Gastrocnemius medialis (tissue), 4 donors: ENCODE measurements around the gene NR1D1.

Experiments
- POLR2A ChIP-seq, 2 donors: fragments of 450-650 bp; IDR thresholded peaks; one replicate each; pipeline ENCODE4 v1.6.1; 2017; ENCODE audit warnings: antibody characterized with exemption in 2 of 2, mild to moderate bottlenecking in 2 of 2, moderate library complexity in 2 of 2
- TF ChIP-seq, protein P1 (sequence below), 5 experiments: fragments of 450-650 bp in 3 of 5; fragments of 200-600 bp in 2 of 5; sonication (generic) in 2 of 5; IDR thresholded peaks in 4 of 5; conservative IDR thresholded peaks in 1 of 5; 1 replicate in 4 of 5; 2 replicates in 1 of 5; pipeline ENCODE4 v1.5.1; 2016 to 2019; ENCODE audit warnings: antibody characterized with exemption in 5 of 5, mild to moderate bottlenecking in 3 of 5, moderate library complexity in 3 of 5

DNA sequence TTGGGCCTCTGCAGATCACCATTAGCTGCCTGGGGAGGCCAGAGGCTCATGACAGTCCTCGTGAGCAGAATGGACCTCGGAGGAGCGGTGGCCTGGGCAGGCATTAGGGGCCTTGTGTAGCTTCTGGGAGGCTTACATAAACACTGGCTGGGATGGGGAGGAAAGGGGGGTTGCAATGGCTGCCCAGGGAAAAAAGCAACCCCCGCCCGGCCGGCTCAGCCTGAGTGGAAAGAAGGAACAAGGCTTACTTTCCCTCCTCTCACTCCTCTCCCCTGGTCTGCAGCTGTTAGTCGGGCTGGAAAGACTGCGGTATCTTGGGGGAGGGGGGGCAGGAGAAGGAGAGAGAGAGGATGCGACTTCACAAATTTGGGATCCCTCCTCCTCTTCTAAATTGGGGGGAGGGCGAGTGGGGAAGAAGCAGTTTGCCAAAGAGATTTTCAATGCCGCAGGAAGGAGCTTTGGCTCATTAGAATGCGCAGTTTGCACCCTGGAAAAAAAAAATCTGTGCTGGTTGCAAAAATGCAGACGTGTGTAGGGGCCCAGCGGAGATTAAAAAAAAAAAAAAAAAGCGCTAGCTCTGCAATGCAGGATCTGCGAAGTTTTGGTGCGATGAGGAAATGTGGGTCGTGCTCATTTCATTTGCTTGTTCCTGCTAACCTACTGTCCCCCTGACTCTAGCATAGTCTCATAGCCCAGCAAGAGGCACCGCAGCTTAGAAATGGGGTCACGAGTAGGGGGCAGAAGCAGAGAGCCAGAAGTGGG lies 6.6 kb upstream of the NR1D1 start:
- TF ChIP-seq, protein P1, sequence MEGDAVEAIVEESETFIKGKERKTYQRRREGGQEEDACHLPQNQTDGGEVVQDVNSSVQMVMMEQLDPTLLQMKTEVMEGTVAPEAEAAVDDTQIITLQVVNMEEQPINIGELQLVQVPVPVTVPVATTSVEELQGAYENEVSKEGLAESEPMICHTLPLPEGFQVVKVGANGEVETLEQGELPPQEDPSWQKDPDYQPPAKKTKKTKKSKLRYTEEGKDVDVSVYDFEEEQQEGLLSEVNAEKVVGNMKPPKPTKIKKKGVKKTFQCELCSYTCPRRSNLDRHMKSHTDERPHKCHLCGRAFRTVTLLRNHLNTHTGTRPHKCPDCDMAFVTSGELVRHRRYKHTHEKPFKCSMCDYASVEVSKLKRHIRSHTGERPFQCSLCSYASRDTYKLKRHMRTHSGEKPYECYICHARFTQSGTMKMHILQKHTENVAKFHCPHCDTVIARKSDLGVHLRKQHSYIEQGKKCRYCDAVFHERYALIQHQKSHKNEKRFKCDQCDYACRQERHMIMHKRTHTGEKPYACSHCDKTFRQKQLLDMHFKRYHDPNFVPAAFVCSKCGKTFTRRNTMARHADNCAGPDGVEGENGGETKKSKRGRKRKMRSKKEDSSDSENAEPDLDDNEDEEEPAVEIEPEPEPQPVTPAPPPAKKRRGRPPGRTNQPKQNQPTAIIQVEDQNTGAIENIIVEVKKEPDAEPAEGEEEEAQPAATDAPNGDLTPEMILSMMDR (IDR thresholded peaks at IDR 0.05 in 4 of 5, conservative IDR thresholded peaks at IDR 0.05 in 1 of 5) = no peak
- TF ChIP-seq POLR2A (IDR thresholded peaks at IDR 0.05) = no peak
